Body of pancreas (tissue), 4 donors: ENCODE measurements around the gene CTSG.

Experiments used
- CTCF ChIP-seq, 7 experiments: fragments of 450-650 bp in 4 of 7; fragments of 200-600 bp in 3 of 7; sonication (generic) in 3 of 7; IDR thresholded peaks; one replicate each; pipeline ENCODE4 v1.5.1; 2016 to 2019; ENCODE audit warnings: antibody characterized with exemption in 7 of 7
- POLR2A ChIP-seq, 3 donors: fragments of 450-650 bp; IDR thresholded peaks; one replicate each; pipeline ENCODE4 v1.6.1; 2016; ENCODE audit warnings: antibody characterized with exemption in 3 of 3, mild to moderate bottlenecking in 2 of 3

DNA sequence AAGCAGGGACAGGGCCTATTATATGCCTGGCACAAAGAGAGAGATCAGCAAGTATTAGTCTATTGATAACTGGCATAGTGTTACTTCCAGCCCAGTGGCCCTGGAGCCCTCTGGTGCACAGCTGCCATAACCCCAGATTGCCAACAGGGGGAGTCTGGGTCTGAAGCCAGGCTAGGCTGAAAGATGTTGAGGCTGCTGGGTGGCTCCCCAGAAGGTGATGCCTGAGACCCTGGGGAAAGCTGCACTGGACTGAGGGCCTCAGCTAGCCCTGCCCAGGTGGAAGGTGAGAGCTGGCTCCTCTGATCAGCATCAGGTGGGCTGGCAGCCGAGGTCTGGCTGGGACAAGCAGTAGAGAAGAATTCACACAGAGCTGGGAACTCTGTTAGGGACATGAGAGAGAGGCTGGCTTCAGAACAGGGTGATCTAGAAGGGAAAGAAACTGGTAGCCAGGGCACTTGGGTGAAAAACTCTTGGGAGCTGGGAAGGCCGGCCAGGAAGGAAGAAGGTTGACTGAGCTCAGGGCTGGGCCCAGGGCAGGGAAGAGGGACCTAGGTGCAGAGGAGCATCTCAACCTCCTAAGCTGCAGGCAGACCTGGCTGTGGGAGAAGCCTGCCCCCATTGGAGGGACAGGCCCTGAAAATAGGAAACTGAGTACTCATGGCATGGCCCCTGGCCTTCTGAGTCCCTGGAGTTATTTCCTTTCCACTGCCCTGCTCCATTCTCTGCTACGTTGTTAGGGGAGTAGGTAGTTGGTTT, 29.6 kb upstream of the CTSG start:
- peak in 6 of 7 experiments; percentile 46 to 60 (median 54) for TF ChIP-seq CTCF (IDR thresholded peaks at IDR 0.05)
- no peak for TF ChIP-seq POLR2A (IDR thresholded peaks at IDR 0.05)
